SK-N-SH treated with all-trans-retinoic acid at 6 μM for 48 hours (cell line): ENCODE data around the gene GDA.

ENCODE experiments used
- ATAC-seq: fragments of 200-7000 bp; cut with Tn5 transposase; 3 replicates; pipeline ENCODE4 v1.9.1; 2020; ENCODE audit warnings: mild to moderate bottlenecking, moderate library complexity
- BACH2 ChIP-seq: fragments of 250-450 bp; sonication (Bioruptor Pico); IDR thresholded peaks from 2 replicates; pipeline ENCODE4 v1.9.0; 2021; ENCODE audit warnings: mild to moderate bottlenecking, borderline replicate concordance
- CSDC2 ChIP-seq: fragments of 250-450 bp; sonication (Bioruptor Pico); IDR thresholded peaks from 2 replicates; pipeline ENCODE4 v1.5.0; 2020; ENCODE audit warnings: mild to moderate bottlenecking, moderate library complexity
- ESRRG ChIP-seq: fragments of 250-450 bp; sonication (Bioruptor Pico); IDR thresholded peaks from 2 replicates; pipeline ENCODE4 v1.6.1; 2021; ENCODE audit warnings: mild to moderate bottlenecking
- GLIS3 ChIP-seq: fragments of 250-450 bp; sonication (Bioruptor Pico); IDR thresholded peaks from 2 replicates; pipeline ENCODE4 v1.5.0; 2020; ENCODE audit warnings: mild to moderate bottlenecking, moderate library complexity
- ISL1 ChIP-seq: fragments of 250-450 bp; sonication (Bioruptor Pico); IDR thresholded peaks from 2 replicates; pipeline ENCODE4 v2.1.2; 2022; ENCODE audit warnings: mild to moderate bottlenecking, moderate library complexity
- OSR1 ChIP-seq: fragments of 250-450 bp; sonication (Bioruptor Pico); IDR thresholded peaks from 2 replicates; pipeline ENCODE4 v1.8.0; 2022; ENCODE audit warnings: moderate library complexity, mild to moderate bottlenecking, inconsistent platforms
- POU6F1 ChIP-seq: fragments of 250-450 bp; sonication (Bioruptor Pico); IDR thresholded peaks from 2 replicates; pipeline ENCODE4 v1.8.0; 2021; ENCODE audit warnings: low read depth, mild to moderate bottlenecking, moderate library complexity, borderline replicate concordance
- PPARA ChIP-seq: fragments of 250-450 bp; sonication (Bioruptor Pico); IDR thresholded peaks from 2 replicates; pipeline ENCODE4 v1.5.0; 2020; ENCODE audit warnings: mild to moderate bottlenecking, borderline replicate concordance
- SNAI2 ChIP-seq: fragments of 250-450 bp; sonication (Bioruptor Pico); IDR thresholded peaks from 2 replicates; pipeline ENCODE4 v1.5.0; 2020; ENCODE audit warnings: mild to moderate bottlenecking, moderate library complexity
- TCF4 ChIP-seq: fragments of 250-450 bp; sonication (Bioruptor Pico); IDR thresholded peaks from 2 replicates; pipeline ENCODE4 v1.8.0; 2021; ENCODE audit warnings: mild to moderate bottlenecking, moderate library complexity, borderline replicate concordance
- TOX ChIP-seq: fragments of 250-450 bp; sonication (Bioruptor Pico); IDR thresholded peaks from 2 replicates; pipeline ENCODE4 v1.8.0; 2021; ENCODE audit warnings: mild to moderate bottlenecking, moderate library complexity, borderline replicate concordance
- ZC3H10 ChIP-seq: fragments of 250-450 bp; sonication (Bioruptor Pico); IDR thresholded peaks from 2 replicates; pipeline ENCODE4 v1.5.1; 2021; ENCODE audit warnings: mild to moderate bottlenecking, moderate library complexity
- ZFP3 ChIP-seq: fragments of 250-450 bp; sonication (Bioruptor Pico); IDR thresholded peaks from 2 replicates; pipeline ENCODE4 v1.5.0; 2020; ENCODE audit warnings: mild to moderate bottlenecking, moderate library complexity
- ZFP30 ChIP-seq: fragments of 450-650 bp; formaldehyde crosslinking; IDR thresholded peaks from 2 replicates; pipeline ENCODE4 v1.5.0; 2022; ENCODE audit warnings: mild to moderate bottlenecking, moderate library complexity
- ZNF565 ChIP-seq: fragments of 450-650 bp; formaldehyde crosslinking; conservative IDR thresholded peaks from 2 replicates; pipeline ENCODE4 v1.5.0; 2020; ENCODE audit warnings: low read depth, mild to moderate bottlenecking, moderate library complexity
- ZNF70 ChIP-seq: fragments of 450-650 bp; formaldehyde crosslinking; IDR thresholded peaks from 2 replicates; pipeline ENCODE4 v1.5.0; 2020; ENCODE audit warnings: mild to moderate bottlenecking, moderate library complexity
- ZNF8 ChIP-seq: fragments of 450-650 bp; formaldehyde crosslinking; IDR thresholded peaks from 2 replicates; pipeline ENCODE4 v1.5.0; 2020; ENCODE audit warnings: mild to moderate bottlenecking, moderate library complexity
- TF ChIP-seq, protein P1 (sequence below): fragments of 250-450 bp; sonication (Bioruptor Pico); IDR thresholded peaks from 2 replicates; pipeline ENCODE4 v1.8.0; 2020; ENCODE audit warnings: mild to moderate bottlenecking, moderate library complexity, borderline replicate concordance
- TF ChIP-seq, protein P2 (sequence below): fragments of 250-450 bp; sonication (Bioruptor Pico); IDR thresholded peaks from 2 replicates; pipeline ENCODE4 v1.5.1; 2021; ENCODE audit warnings: mild to moderate bottlenecking, moderate library complexity
- TF ChIP-seq, protein P3 (sequence below): fragments of 250-450 bp; sonication (Bioruptor Pico); IDR thresholded peaks from 2 replicates; pipeline ENCODE4 v1.5.0; 2020; ENCODE audit warnings: mild to moderate bottlenecking, moderate library complexity

Gene GDA

DNA sequence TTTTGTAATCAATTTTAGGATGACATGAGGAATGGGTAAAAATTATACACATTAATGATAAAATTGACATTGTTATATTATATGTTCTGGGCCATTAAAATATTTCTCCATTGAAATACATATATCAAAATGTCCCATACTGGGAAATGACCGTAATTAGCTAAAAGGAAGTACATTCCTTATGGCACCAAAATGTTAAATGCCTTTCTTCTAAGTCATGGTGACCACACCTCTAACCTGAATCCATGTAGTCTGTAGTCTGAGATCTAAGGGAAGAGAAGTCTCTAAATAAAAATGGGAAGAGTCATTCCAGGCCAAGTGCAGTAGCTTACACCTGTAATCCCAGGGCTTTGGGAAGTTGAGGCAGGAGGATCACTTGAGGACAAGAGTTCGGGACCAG, 10.0 kb upstream of the GDA start:
- TF ChIP-seq ZFP30 (no peak), ZC3H10 (CRISPR knock-in tag) (no peak), CSDC2 (no peak), POU6F1 (CRISPR knock-in tag) (no peak), ISL1 (CRISPR knock-in tag) (no peak), SNAI2 (CRISPR knock-in tag) (no peak), ZFP3 (CRISPR knock-in tag) (no peak), TCF4 (CRISPR knock-in tag) (no peak)
- TF ChIP-seq, protein P1, sequence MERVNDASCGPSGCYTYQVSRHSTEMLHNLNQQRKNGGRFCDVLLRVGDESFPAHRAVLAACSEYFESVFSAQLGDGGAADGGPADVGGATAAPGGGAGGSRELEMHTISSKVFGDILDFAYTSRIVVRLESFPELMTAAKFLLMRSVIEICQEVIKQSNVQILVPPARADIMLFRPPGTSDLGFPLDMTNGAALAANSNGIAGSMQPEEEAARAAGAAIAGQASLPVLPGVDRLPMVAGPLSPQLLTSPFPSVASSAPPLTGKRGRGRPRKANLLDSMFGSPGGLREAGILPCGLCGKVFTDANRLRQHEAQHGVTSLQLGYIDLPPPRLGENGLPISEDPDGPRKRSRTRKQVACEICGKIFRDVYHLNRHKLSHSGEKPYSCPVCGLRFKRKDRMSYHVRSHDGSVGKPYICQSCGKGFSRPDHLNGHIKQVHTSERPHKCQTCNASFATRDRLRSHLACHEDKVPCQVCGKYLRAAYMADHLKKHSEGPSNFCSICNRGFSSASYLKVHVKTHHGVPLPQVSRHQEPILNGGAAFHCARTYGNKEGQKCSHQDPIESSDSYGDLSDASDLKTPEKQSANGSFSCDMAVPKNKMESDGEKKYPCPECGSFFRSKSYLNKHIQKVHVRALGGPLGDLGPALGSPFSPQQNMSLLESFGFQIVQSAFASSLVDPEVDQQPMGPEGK (CRISPR knock-in tag) = no peak
- TF ChIP-seq, protein P2, sequence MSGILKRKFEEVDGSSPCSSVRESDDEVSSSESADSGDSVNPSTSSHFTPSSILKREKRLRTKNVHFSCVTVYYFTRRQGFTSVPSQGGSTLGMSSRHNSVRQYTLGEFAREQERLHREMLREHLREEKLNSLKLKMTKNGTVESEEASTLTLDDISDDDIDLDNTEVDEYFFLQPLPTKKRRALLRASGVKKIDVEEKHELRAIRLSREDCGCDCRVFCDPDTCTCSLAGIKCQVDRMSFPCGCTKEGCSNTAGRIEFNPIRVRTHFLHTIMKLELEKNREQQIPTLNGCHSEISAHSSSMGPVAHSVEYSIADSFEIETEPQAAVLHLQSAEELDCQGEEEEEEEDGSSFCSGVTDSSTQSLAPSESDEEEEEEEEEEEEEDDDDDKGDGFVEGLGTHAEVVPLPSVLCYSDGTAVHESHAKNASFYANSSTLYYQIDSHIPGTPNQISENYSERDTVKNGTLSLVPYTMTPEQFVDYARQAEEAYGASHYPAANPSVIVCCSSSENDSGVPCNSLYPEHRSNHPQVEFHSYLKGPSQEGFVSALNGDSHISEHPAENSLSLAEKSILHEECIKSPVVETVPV = no peak
- TF ChIP-seq, protein P3, sequence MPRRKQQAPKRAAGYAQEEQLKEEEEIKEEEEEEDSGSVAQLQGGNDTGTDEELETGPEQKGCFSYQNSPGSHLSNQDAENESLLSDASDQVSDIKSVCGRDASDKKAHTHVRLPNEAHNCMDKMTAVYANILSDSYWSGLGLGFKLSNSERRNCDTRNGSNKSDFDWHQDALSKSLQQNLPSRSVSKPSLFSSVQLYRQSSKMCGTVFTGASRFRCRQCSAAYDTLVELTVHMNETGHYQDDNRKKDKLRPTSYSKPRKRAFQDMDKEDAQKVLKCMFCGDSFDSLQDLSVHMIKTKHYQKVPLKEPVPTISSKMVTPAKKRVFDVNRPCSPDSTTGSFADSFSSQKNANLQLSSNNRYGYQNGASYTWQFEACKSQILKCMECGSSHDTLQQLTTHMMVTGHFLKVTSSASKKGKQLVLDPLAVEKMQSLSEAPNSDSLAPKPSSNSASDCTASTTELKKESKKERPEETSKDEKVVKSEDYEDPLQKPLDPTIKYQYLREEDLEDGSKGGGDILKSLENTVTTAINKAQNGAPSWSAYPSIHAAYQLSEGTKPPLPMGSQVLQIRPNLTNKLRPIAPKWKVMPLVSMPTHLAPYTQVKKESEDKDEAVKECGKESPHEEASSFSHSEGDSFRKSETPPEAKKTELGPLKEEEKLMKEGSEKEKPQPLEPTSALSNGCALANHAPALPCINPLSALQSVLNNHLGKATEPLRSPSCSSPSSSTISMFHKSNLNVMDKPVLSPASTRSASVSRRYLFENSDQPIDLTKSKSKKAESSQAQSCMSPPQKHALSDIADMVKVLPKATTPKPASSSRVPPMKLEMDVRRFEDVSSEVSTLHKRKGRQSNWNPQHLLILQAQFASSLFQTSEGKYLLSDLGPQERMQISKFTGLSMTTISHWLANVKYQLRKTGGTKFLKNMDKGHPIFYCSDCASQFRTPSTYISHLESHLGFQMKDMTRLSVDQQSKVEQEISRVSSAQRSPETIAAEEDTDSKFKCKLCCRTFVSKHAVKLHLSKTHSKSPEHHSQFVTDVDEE (CRISPR knock-in tag) = no peak
- TF ChIP-seq, all 23 proteins: peak for 0
- no peak for ATAC-seq

DNA sequence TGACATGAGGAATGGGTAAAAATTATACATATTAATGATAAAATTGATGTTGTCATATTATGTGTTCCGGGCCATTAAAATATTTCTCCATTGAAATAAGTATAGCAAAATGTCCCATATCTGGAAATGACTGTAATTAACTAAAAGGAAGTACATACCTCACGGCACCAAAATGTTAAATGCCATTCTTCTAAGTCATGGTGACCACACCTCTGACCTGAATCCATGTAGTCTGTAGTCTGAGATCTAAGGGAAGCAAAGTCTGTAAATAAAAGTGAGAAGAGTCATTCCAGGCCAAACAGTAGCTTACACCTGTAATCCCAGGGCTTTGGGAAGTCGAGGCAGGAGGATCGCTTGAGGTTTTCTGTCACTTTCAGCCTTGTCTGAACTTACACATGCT, 8.7 kb upstream of the GDA start:
- ATAC-seq = no peak
- TF ChIP-seq SNAI2 (CRISPR knock-in tag) = no peak
- no peak for TF ChIP-seq ESRRG (CRISPR knock-in tag)
- no peak for TF ChIP-seq TOX (CRISPR knock-in tag)
- no peak for TF ChIP-seq BACH2 (CRISPR knock-in tag)
- TF ChIP-seq ZNF565 = no peak
- no peak for TF ChIP-seq ZFP3 (CRISPR knock-in tag)
- no peak for TF ChIP-seq ISL1 (CRISPR knock-in tag)
- TF ChIP-seq, protein P2 = no peak
- no peak for TF ChIP-seq ZNF8 (CRISPR knock-in tag)
- TF ChIP-seq ZC3H10 (CRISPR knock-in tag) = no peak
- TF ChIP-seq POU6F1 (CRISPR knock-in tag) = no peak
- no peak for TF ChIP-seq GLIS3 (CRISPR knock-in tag)
- TF ChIP-seq ZNF70 (CRISPR knock-in tag) = no peak
- TF ChIP-seq, protein P3 (CRISPR knock-in tag) = no peak
- TF ChIP-seq TCF4 (CRISPR knock-in tag) = no peak
- no peak for TF ChIP-seq PPARA (CRISPR knock-in tag)
- TF ChIP-seq OSR1 (CRISPR knock-in tag) = no peak
- TF ChIP-seq CSDC2 = no peak
- TF ChIP-seq ZFP30 = no peak
- TF ChIP-seq, protein P1 (CRISPR knock-in tag) = no peak
